Transverse colon (tissue), 4 donors: ENCODE results near the gene FOXP1. TPM values are rescaled to one million over a fixed set of nuclear protein-coding genes. Genes with fewer than 3 reads are reported as not detected.
"Not testable (repeated sequence)": the region's sequence is repeated elsewhere in the genome, so short reads cannot be mapped to it uniquely, and the experiment has no call there.

Experiments
- DNase-seq: peaks from one replicate; pipeline ENCODE4 v3.0.0-alpha.2; 2019
- H3K27ac ChIP-seq, 4 donors: fragments of 200-600 bp; sonication (generic); 2 replicates each; pipeline ENCODE4 v1.5.1; 2016 to 2018; ENCODE audit warnings: inconsistent platforms in 4 of 4
- H3K27me3 ChIP-seq: fragments of 200-600 bp; sonication (generic); 2 replicates; pipeline ENCODE4 v1.5.1; 2017; ENCODE audit warnings: inconsistent platforms
- H3K36me3 ChIP-seq, 4 donors: fragments of 200-600 bp; sonication (generic); 2 replicates each; pipeline ENCODE4 v1.5.1; 2017 to 2019; ENCODE audit warnings: inconsistent platforms in 4 of 4
- H3K4me1 ChIP-seq, 4 donors: fragments of 200-600 bp; sonication (generic); 2 replicates each; pipeline ENCODE4 v1.5.1; 2017 to 2020; ENCODE audit warnings: inconsistent platforms in 4 of 4
- H3K4me3 ChIP-seq, 4 donors: fragments of 200-600 bp; sonication (generic); 1 replicate in 1 of 4; 2 replicates in 3 of 4; pipeline versions ENCODE4 v1.5.1 to v1.6.1; 2017 to 2019; ENCODE audit warnings: inconsistent platforms in 4 of 4
- H3K9me3 ChIP-seq, 2 donors: fragments of 200-600 bp; sonication (generic); 2 replicates each; pipeline ENCODE4 v1.5.1; 2017 to 2019; ENCODE audit warnings: inconsistent platforms in 2 of 2
- CTCF ChIP-seq, 5 experiments: fragments of 200-600 bp in 3 of 5; fragments of 450-650 bp in 2 of 5; sonication (generic) in 3 of 5; IDR thresholded peaks; 1 replicate in 2 of 5; 2 replicates in 3 of 5; pipeline ENCODE4 v1.5.1; 2016 to 2017; ENCODE audit warnings: antibody characterized with exemption in 5 of 5, inconsistent platforms in 3 of 5, mild to moderate bottlenecking in 2 of 5, moderate library complexity in 1 of 5
- EP300 ChIP-seq: sonication (generic); formaldehyde crosslinking; IDR thresholded peaks from one replicate; pipeline ENCODE4 v1.6.1; 2017; ENCODE audit warnings: antibody characterized with exemption, low read depth
- POLR2A ChIP-seq: fragments of 450-650 bp; IDR thresholded peaks from one replicate; pipeline ENCODE4 v1.6.1; 2016; ENCODE audit warnings: antibody characterized with exemption, mild to moderate bottlenecking, moderate library complexity
- POLR2AphosphoS5 ChIP-seq, 3 donors: sonication (generic); formaldehyde crosslinking; IDR thresholded peaks; one replicate each; pipeline ENCODE4 v1.6.1; 2016; ENCODE audit warnings: antibody characterized with exemption in 3 of 3
- WGBS, 2 donors: methylation state at CpG; one replicate each; pipeline ENCODE4 v1.1.5; 2018; ENCODE audit warnings: low coverage in 1 of 2; 5-methylcytosine and 5-hydroxymethylcytosine counted together
- in situ Hi-C, 4 donors: fragments of 200-750 bp; cut with MboI; loops; one replicate each; pipeline versions ENCODE4 v1.15.0 to v1.15.1; 2017; ENCODE audit warnings: low sequenced_read_pairs in 3 of 4, low pct_ligation_motif_present in 1 of 4, low pct_unique_long_range_greater_than_20kb in 1 of 4
- intact Hi-C: fragments of 100-400 bp; cut with DNase I; formaldehyde crosslinking; loops from one replicate; pipeline ENCODE4 v1.15.1; 2023; ENCODE audit warnings: low total_unique reads
- total RNA-seq, 4 donors: library from RNA; depleted of rRNA; stranded (reverse); fragments of >200 nt; gene quantifications; one replicate each; pipeline ENCODE4 v1.1.0, GENCODE V29; 2016

FOXP1 gene
- total RNA-seq, 4 donors from 2014 or later: 102 to 260 (median 150) TPM

GRCh38 chr3:71438904-71439303 is 144.6 kb downstream of the FOXP1 start:
- no peaks in the 10 kb centered on the region for H3K9me3 ChIP-seq
- no peak for DNase-seq
- TF ChIP-seq EP300: no peak
- TF ChIP-seq POLR2A: no peak
- no peak for TF ChIP-seq POLR2AphosphoS5 (IDR thresholded peaks at IDR 0.05)
- no peak for TF ChIP-seq CTCF (IDR thresholded peaks at IDR 0.05)
- no peaks in the 10 kb centered on the region for H3K36me3 ChIP-seq
- no peak overlapping the region for H3K4me3 ChIP-seq
- H3K4me1 ChIP-seq: peaks cover 0 to 36% (median 14%) of the 10 kb centered on the region in 4 donors
- 86% methylated on average over 6 of the region's 6 CpGs; no CpG with 5 or more reads in 1 of the 2 donors for WGBS, 2 donors
- no peak overlapping the region for H3K27ac ChIP-seq
- no peaks in the 10 kb centered on the region for H3K27me3 ChIP-seq
- intact Hi-C loops: no loop called here
- in situ Hi-C loops: no loop called here

DNA sequence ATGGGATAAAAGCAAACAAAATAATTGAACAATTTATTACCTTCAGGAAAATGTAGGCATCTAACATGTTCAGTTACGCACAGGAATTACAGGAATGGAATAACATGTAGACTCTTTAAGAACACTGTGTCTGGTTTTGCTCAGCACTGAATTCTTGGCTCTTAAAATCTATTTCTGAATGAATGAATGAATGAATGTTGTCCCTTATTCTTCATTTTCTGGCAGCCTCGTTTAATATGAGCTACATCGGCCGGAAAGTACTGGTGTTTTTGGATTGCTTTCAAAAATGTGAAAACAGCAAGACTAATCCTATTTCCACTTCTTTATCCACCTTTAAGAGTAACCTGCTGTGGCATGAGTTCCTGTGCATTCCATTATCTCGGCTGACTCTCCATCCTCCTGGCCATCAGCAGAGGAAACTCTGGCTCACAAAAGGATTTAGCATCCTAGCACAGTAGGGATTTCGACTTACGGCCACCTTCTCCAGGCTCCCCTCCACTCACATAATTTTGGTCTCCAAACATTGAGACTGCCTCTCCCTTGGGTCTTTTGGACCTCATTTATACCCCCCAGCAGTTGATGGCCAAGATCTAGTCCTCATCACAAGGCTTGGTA is 145.3 kb downstream of the FOXP1 start:
- in situ Hi-C loops (no loop called here), intact Hi-C loops (no loop called here)

DNA sequence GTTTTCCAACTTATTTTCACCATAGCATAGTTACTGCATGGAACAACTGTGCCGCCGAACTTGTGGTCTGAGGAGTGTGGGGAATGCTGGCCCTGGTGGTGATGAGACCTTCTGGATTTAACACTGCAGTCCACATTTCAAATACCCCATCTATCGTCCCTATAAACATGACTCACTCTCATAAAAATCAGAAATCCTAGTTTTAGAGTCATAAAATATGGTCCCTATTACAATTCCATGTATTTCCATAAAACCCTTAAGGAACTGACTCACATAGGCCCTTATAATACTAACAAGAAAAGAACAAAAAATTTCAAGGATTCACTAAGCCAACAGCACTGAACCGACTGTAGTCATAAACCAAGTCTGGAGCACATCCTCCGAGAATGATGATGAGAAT is 147.2 kb downstream of the FOXP1 start:
- 83% methylated on average over 3 to 5 of the region's 5 CpGs for WGBS, 2 donors
- H3K36me3 ChIP-seq: no peaks in the 10 kb centered on the region
- H3K4me1 ChIP-seq: peaks cover 0 to 28% (median 11%) of the 10 kb centered on the region in 4 donors
- H3K9me3 ChIP-seq: no peaks in the 10 kb centered on the region
- no peaks in the 10 kb centered on the region for H3K27me3 ChIP-seq
- no peak for DNase-seq
- intact Hi-C loops (no loop called here), in situ Hi-C loops (no loop called here)
- TF ChIP-seq POLR2AphosphoS5 (IDR thresholded peaks at IDR 0.05) (no peak), CTCF (IDR thresholded peaks at IDR 0.05) (no peak), EP300 (no peak), POLR2A (no peak)
- no peak overlapping the region for H3K4me3 ChIP-seq
- no peak overlapping the region for H3K27ac ChIP-seq

More for the DNA sequence above, 145.3 kb downstream of the FOXP1 start:
- no peak overlapping the region for H3K4me3 ChIP-seq
- H3K36me3 ChIP-seq: no peaks in the 10 kb centered on the region
- TF ChIP-seq CTCF (IDR thresholded peaks at IDR 0.05) (no peak), EP300 (no peak), POLR2A (no peak), POLR2AphosphoS5 (IDR thresholded peaks at IDR 0.05) (no peak)
- H3K9me3 ChIP-seq: no peaks in the 10 kb centered on the region
- no peak for DNase-seq
- H3K4me1 ChIP-seq: peaks cover 0 to 33% (median 14%) of the 10 kb centered on the region in 4 donors
- no peaks in the 10 kb centered on the region for H3K27me3 ChIP-seq
- 66 to 83% methylated on average over 5 to 7 of the region's 7 CpGs for WGBS, 2 donors
- H3K27ac ChIP-seq: no peak overlapping the region

- H3K9me3 ChIP-seq, H3K27ac ChIP-seq, H3K4me3 ChIP-seq, H3K36me3 ChIP-seq, in situ Hi-C loops, intact Hi-C loops, DNase-seq, H3K27me3 ChIP-seq: not testable (repeated sequence)
- H3K4me1 ChIP-seq: peaks cover 0 to 24% (median 8%) of the 10 kb centered on the region in 4 donors
- 93 to 100% methylated on average over 1 to 7 of the region's 7 CpGs for WGBS, 2 donors
Measured at GRCh38 chr3:71435836-71436235, 147.7 kb downstream of the FOXP1 start.

DNA sequence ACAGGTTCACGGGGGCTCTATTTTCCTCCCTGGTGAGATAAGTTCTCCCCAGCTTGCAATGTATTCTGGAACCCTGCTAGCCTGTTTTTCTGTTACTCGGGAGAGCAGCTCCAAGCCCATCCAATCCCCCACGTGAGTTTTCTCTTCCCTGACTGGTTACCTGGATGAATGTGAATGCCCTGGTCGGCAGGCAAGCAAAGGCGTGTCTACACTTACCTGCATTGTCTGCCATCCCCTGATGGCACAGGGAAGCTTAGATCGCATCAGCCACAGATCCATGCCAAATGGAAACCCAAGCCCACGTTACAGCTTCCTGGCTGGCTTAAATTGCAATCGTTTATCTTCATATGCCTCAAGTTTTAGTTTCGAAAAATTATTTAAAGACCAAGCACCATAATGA is 149.9 kb downstream of the FOXP1 start:
- Histone ChIP-seq H3K27ac (no peak overlapping the region), H3K4me3 (no peak overlapping the region), H3K4me1 (peaks cover 6 to 28% (median 11%) of the 10 kb centered on the region in 4 donors), H3K27me3 (no peaks in the 10 kb centered on the region), H3K36me3 (no peaks in the 10 kb centered on the region), H3K9me3 (no peaks in the 10 kb centered on the region)
- intact Hi-C loops (no loop called here), in situ Hi-C loops (no loop called here)
- TF ChIP-seq CTCF (IDR thresholded peaks at IDR 0.05) (no peak), POLR2A (no peak), EP300 (no peak), POLR2AphosphoS5 (IDR thresholded peaks at IDR 0.05) (no peak)
- WGBS, 2 donors: 44 to 57% methylated on average over 4 to 9 of the region's 9 CpGs
- no peak for DNase-seq
